HFF-Myc (cell line): ENCODE data around the gene RENBP.

Source experiments
- DNase-seq: peaks from one replicate; pipeline ENCODE4 v3.0.0-alpha.2; 2011; ENCODE audit warnings: low read depth; ENCODE audit errors: extremely low read depth
- H3K4me3 ChIP-seq: replicated peaks from 2 replicates; pipeline ENCODE4 v1.5.1; 2011; ENCODE audit warnings: low read depth, mild to moderate bottlenecking, control low read depth, low read length
- CTCF ChIP-seq: IDR thresholded peaks from 2 replicates; pipeline ENCODE4 v1.5.1; 2012; ENCODE audit warnings: mild to moderate bottlenecking, low read depth, low read length, control low read depth; ENCODE audit errors: missing control alignments

Gene RENBP

GRCh38 chrX:153900831-153901752 is 43.4 kb downstream of the RENBP start:
- DNase-seq: peak; percentile 20
- TF ChIP-seq CTCF: no peak
- no peak overlapping the region for H3K4me3 ChIP-seq

GRCh38 chrX:153897899-153898298 is 46.5 kb downstream of the RENBP start:
- TF ChIP-seq CTCF: no peak
- H3K4me3 ChIP-seq: no peak overlapping the region
- no peak for DNase-seq

- DNase-seq: no peak
- no peak overlapping the region for H3K4me3 ChIP-seq
- TF ChIP-seq CTCF: no peak
Observed at GRCh38 chrX:153889123-153889522, 55.3 kb downstream of the RENBP start.

- no peak for DNase-seq
- H3K4me3 ChIP-seq: no peak overlapping the region
- no peak for TF ChIP-seq CTCF
Observed at GRCh38 chrX:153888344-153888743, 56.1 kb downstream of the RENBP start.

GRCh38 chrX:153887385-153887784 is 57.1 kb downstream of the RENBP start:
- DNase-seq: no peak
- no peak for TF ChIP-seq CTCF
- no peak overlapping the region for H3K4me3 ChIP-seq

GRCh38 chrX:153886915-153887314 is 57.5 kb downstream of the RENBP start:
- no peak for DNase-seq
- no peak overlapping the region for H3K4me3 ChIP-seq
- TF ChIP-seq CTCF: no peak
